GM12878 (cell line): Measurements from ENCODE around the gene TECR. TPM values are rescaled to one million over a fixed set of nuclear protein-coding genes. Genes with fewer than 3 reads are reported as not detected.

Experiments used
- ATAC-seq: fragments of 200-7000 bp; cut with Tn5 transposase; 3 replicates; pipeline ENCODE4 v1.9.1; 2020; ENCODE audit warnings: mild to moderate bottlenecking, moderate library complexity
- BruUV-seq: library from RNA; stranded (reverse); fragments of 400-500 nt; replicated peaks from 2 replicates; lab custom pipeline; 2021; lab: Mats Ljungman, UMichigan
- CTCF ChIA-PET: fragments of 300-600 bp; sonication (Branson Sonifier 250); formaldehyde crosslinking; extraction: SDS; loops from one replicate; lab custom pipeline; 2021; ENCODE audit warnings: inconsistent platforms; lab: Yijun Ruan, JAX
- POLR2A ChIA-PET: fragments of 350-600 bp; formaldehyde crosslinking; extraction: SDS; loops from one replicate; lab custom pipeline; 2021; ENCODE audit warnings: inconsistent platforms; lab: Charles Lee
- RAD21 ChIA-PET: fragments of 300-600 bp; sonication (Branson Sonifier 250); formaldehyde crosslinking; loops from one replicate; lab custom pipeline; 2023; ENCODE audit warnings: antibody characterized with exemption; ENCODE audit not compliant: unreplicated experiment; lab: Charles Lee
- SMC1A ChIA-PET: fragments of 300-600 bp; sonication (Branson Sonifier 250); formaldehyde crosslinking; loops from one replicate; lab custom pipeline; 2023; ENCODE audit not compliant: unreplicated experiment, uncharacterized antibody; lab: Charles Lee
- DNase-seq: peaks from one replicate; pipeline ENCODE4 v3.0.0-alpha.2; 2011; ENCODE audit warnings: low read depth, low spot score
- FAIRE-seq: peaks from 3 replicates; lab custom pipeline; 2011; peaks lifted over from hg19 to GRCh38; lab: Jason Lieb, UNC
- H2AFZ ChIP-seq: 2 replicates; pipeline ENCODE4 v1.6.0; 2011; ENCODE audit warnings: low read depth, low read length, control low read depth; ENCODE audit not compliant: control insufficient read depth
- H3K27ac ChIP-seq: 2 replicates; pipeline ENCODE4 v1.5.1; 2011; ENCODE audit warnings: control low read depth; ENCODE audit not compliant: control insufficient read depth, insufficient read depth
- H3K27me3 ChIP-seq, 2 experiments: replicated peaks in 1 of 2; 2 replicates each; pipeline versions ENCODE4 v1.6.0 to v1.6.1; 2011; ENCODE audit warnings: low read length in 1 of 2; ENCODE audit not compliant: control insufficient read depth in 2 of 2, insufficient read depth in 2 of 2
- H3K36me3 ChIP-seq, 2 experiments: 2 replicates each; pipeline ENCODE4 v1.5.1; 2011; ENCODE audit warnings: low read length in 1 of 2; ENCODE audit not compliant: control insufficient read depth in 2 of 2, insufficient read depth in 2 of 2
- H3K4me1 ChIP-seq: 2 replicates; pipeline ENCODE4 v1.6.1; 2011; ENCODE audit warnings: mild to moderate bottlenecking, low read length, moderate library complexity, mixed read lengths; ENCODE audit not compliant: control insufficient read depth, insufficient read depth
- H3K4me2 ChIP-seq: 2 replicates; pipeline ENCODE4 v1.6.0; 2011; ENCODE audit warnings: control low read depth; ENCODE audit not compliant: control insufficient read depth, insufficient read depth
- H3K4me3 ChIP-seq: fragments of 200-600 bp; sonication (generic); 2 replicates; pipeline ENCODE4 v1.5.1; 2016
- H3K79me2 ChIP-seq: 2 replicates; pipeline ENCODE4 v1.6.0; 2011; ENCODE audit warnings: low read length; ENCODE audit not compliant: control insufficient read depth, insufficient read depth
- H3K9ac ChIP-seq: 2 replicates; pipeline ENCODE4 v1.8.0; 2011; ENCODE audit warnings: low read length, control low read depth, mixed read lengths; ENCODE audit not compliant: control insufficient read depth, insufficient read depth
- H3K9me3 ChIP-seq: replicated peaks from 3 replicates; pipeline ENCODE4 v1.5.1; 2011; ENCODE audit warnings: mild to moderate bottlenecking, low read length; ENCODE audit not compliant: control insufficient read depth, insufficient read depth
- H4K20me1 ChIP-seq: 2 replicates; pipeline ENCODE4 v1.6.0; 2011; ENCODE audit not compliant: control insufficient read depth, insufficient read depth
- ATF7 ChIP-seq: fragments of 450-650 bp; IDR thresholded peaks from 2 replicates; pipeline ENCODE4 v1.6.1; 2016; ENCODE audit warnings: low read depth, mild to moderate bottlenecking
- ETV6 ChIP-seq, 2 experiments: fragments of 450-650 bp in 1 of 2; IDR thresholded peaks in 1 of 2; conservative IDR thresholded peaks in 1 of 2; 2 replicates each; pipeline ENCODE4 v1.6.1; 2014; ENCODE audit warnings: antibody characterized with exemption in 1 of 2, borderline replicate concordance in 1 of 2, low read depth in 1 of 2, mild to moderate bottlenecking in 1 of 2, moderate library complexity in 1 of 2
- HDAC6 ChIP-seq: fragments of 200-600 bp; sonication (generic); IDR thresholded peaks from one replicate; pipeline ENCODE4 v1.8.0; 2017; ENCODE audit warnings: antibody characterized with exemption; ENCODE audit not compliant: unreplicated experiment
- IRF4 ChIP-seq: IDR thresholded peaks from 2 replicates; pipeline ENCODE4 v1.6.1; 2011; ENCODE audit warnings: low read depth, low read length
- NR2C2 ChIP-seq: IDR thresholded peaks from 2 replicates; pipeline ENCODE4 v1.6.1; 2011; ENCODE audit warnings: borderline replicate concordance, low read depth; ENCODE audit not compliant: control insufficient read depth, insufficient read length
- YY1 ChIP-seq: IDR thresholded peaks from 2 replicates; pipeline ENCODE4 v1.6.1; 2011; ENCODE audit warnings: low read depth, mild to moderate bottlenecking, low read length
- ZNF384 ChIP-seq: IDR thresholded peaks from 2 replicates; pipeline ENCODE4 v1.6.1; 2012; ENCODE audit warnings: low read depth, mild to moderate bottlenecking, low read length, improper control_type of control experiment, borderline replicate concordance
- WGBS: methylation state at CpG from one replicate; pipeline ENCODE4 v1.1.6; 2016; ENCODE audit warnings: low lambda C conversion rate; ENCODE audit not compliant: insufficient replicate concordance, insufficient coverage; ENCODE audit errors: missing lambda C conversion rate; 5-methylcytosine and 5-hydroxymethylcytosine counted together
- in situ Hi-C: fragments of 300-500 bp; cut with MboI; formaldehyde crosslinking; loops from 9 replicates; pipeline ENCODE4 v1.14.3; 2018; ENCODE audit warnings: mixed read lengths
- intact Hi-C: fragments of 100-400 bp; cut with micrococcal nuclease; formaldehyde crosslinking; loops from one replicate; pipeline ENCODE4 v1.14.2; 2022; ENCODE audit not compliant: unreplicated experiment
- polyA plus RNA-seq, 11 experiments: library from polyadenylated mRNA; depleted of rRNA in 4 of 11; unstranded in 6 of 11; stranded (reverse) in 5 of 11; fragments of >200 nt; fragmentation: Nextera tagmentation in 4 of 11; fragmentation: Illumina TruSeq in 1 of 11; extraction: Ambion mirVana in 4 of 11; extraction: Trizol in 1 of 11; gene quantifications; 1 replicate in 1 of 11; 2 replicates in 10 of 11; pipeline versions ENCODE4 v1.2.1 to v1.2.3, GENCODE V29; 2011 to 2016; ENCODE audit warnings: inconsistent platforms in 2 of 11, missing spikeins in 2 of 11, low read depth in 1 of 11
- total RNA-seq, 4 experiments: library from RNA; depleted of rRNA in 3 of 4; stranded (reverse); fragments of >200 nt in 3 of 4; fragmentation: Illumina TruSeq in 1 of 4; extraction: Trizol in 1 of 4; gene quantifications; 2 replicates each; pipeline versions ENCODE4 v1.2.1 to v1.2.3, GENCODE V29; 2013 to 2021
- TF ChIP-seq, protein P1 (sequence below): fragments of 450-650 bp; IDR thresholded peaks from 2 replicates; pipeline ENCODE4 v1.6.1; 2017; ENCODE audit warnings: mild to moderate bottlenecking, moderate library complexity
- TF ChIP-seq, protein P2 (sequence below): fragments of 450-650 bp; formaldehyde crosslinking; IDR thresholded peaks from 2 replicates; pipeline ENCODE4 v1.4.0; 2020; ENCODE audit warnings: mild to moderate bottlenecking, moderate library complexity
- TF ChIP-seq, protein P3 (sequence below): fragments of 450-650 bp; IDR thresholded peaks from 2 replicates; pipeline ENCODE4 v1.6.1; 2017; ENCODE audit warnings: borderline replicate concordance

Gene TECR
- total and polyA plus RNA-seq, 10 of the 15 experiments (the other 5 are each of a cell fraction or from before 2014, with no cell fraction given): 9.6 to 157 (median 64.2) TPM

DNA sequence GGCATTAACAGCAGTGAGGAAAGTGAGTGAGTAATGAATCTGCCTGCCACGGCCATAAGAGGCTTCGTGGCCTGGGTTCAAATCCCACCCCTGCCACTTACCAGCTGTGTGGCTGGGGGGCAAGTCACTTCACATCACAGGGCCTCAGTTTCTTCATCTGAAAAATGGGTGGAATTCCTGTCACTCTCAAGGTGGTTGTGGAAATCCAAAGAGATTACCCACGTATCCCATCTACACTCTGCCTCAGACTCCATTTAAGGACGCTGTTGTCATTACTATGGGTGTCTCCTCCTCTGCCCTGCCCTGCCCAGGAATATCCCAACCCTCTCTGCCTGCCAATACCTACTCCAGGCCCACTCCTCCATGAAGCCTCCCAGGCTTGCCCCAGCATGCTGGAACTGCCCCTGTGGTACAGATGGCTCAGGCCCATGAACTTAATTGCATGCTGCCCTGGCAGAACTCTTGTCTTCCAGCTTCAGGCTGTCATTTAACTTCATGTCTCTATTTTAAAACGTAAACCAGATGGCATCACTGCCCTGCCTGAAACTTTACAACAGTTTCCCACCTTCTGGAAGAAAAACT lies 36.5 kb upstream of the TECR start:
- WGBS: 60% methylated on average over 5 of the region's 5 CpGs
- no peak for DNase-seq
- no peak for TF ChIP-seq ZNF384
- TF ChIP-seq, protein P1, sequence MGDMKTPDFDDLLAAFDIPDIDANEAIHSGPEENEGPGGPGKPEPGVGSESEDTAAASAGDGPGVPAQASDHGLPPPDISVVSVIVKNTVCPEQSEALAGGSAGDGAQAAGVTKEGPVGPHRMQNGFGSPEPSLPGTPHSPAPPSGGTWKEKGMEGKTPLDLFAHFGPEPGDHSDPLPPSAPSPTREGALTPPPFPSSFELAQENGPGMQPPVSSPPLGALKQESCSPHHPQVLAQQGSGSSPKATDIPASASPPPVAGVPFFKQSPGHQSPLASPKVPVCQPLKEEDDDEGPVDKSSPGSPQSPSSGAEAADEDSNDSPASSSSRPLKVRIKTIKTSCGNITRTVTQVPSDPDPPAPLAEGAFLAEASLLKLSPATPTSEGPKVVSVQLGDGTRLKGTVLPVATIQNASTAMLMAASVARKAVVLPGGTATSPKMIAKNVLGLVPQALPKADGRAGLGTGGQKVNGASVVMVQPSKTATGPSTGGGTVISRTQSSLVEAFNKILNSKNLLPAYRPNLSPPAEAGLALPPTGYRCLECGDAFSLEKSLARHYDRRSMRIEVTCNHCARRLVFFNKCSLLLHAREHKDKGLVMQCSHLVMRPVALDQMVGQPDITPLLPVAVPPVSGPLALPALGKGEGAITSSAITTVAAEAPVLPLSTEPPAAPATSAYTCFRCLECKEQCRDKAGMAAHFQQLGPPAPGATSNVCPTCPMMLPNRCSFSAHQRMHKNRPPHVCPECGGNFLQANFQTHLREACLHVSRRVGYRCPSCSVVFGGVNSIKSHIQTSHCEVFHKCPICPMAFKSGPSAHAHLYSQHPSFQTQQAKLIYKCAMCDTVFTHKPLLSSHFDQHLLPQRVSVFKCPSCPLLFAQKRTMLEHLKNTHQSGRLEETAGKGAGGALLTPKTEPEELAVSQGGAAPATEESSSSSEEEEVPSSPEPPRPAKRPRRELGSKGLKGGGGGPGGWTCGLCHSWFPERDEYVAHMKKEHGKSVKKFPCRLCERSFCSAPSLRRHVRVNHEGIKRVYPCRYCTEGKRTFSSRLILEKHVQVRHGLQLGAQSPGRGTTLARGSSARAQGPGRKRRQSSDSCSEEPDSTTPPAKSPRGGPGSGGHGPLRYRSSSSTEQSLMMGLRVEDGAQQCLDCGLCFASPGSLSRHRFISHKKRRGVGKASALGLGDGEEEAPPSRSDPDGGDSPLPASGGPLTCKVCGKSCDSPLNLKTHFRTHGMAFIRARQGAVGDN: no peak
- TF ChIP-seq, protein P2, sequence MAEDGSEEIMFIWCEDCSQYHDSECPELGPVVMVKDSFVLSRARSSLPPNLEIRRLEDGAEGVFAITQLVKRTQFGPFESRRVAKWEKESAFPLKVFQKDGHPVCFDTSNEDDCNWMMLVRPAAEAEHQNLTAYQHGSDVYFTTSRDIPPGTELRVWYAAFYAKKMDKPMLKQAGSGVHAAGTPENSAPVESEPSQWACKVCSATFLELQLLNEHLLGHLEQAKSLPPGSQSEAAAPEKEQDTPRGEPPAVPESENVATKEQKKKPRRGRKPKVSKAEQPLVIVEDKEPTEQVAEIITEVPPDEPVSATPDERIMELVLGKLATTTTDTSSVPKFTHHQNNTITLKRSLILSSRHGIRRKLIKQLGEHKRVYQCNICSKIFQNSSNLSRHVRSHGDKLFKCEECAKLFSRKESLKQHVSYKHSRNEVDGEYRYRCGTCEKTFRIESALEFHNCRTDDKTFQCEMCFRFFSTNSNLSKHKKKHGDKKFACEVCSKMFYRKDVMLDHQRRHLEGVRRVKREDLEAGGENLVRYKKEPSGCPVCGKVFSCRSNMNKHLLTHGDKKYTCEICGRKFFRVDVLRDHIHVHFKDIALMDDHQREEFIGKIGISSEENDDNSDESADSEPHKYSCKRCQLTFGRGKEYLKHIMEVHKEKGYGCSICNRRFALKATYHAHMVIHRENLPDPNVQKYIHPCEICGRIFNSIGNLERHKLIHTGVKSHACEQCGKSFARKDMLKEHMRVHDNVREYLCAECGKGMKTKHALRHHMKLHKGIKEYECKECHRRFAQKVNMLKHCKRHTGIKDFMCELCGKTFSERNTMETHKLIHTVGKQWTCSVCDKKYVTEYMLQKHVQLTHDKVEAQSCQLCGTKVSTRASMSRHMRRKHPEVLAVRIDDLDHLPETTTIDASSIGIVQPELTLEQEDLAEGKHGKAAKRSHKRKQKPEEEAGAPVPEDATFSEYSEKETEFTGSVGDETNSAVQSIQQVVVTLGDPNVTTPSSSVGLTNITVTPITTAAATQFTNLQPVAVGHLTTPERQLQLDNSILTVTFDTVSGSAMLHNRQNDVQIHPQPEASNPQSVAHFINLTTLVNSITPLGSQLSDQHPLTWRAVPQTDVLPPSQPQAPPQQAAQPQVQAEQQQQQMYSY (CRISPR knock-in tag): no peak
- TF ChIP-seq NR2C2: no peak
- no peak for TF ChIP-seq HDAC6
- TF ChIP-seq ETV6 (conservative IDR thresholded peaks at IDR 0.05 in 1 of 2, IDR thresholded peaks at IDR 0.05 in 1 of 2; ENCODE audit: borderline replicate concordance in 1 of 2, low read depth in 1 of 2): no peak
- TF ChIP-seq YY1: no peak
- no peak for TF ChIP-seq IRF4
- TF ChIP-seq, protein P3, sequence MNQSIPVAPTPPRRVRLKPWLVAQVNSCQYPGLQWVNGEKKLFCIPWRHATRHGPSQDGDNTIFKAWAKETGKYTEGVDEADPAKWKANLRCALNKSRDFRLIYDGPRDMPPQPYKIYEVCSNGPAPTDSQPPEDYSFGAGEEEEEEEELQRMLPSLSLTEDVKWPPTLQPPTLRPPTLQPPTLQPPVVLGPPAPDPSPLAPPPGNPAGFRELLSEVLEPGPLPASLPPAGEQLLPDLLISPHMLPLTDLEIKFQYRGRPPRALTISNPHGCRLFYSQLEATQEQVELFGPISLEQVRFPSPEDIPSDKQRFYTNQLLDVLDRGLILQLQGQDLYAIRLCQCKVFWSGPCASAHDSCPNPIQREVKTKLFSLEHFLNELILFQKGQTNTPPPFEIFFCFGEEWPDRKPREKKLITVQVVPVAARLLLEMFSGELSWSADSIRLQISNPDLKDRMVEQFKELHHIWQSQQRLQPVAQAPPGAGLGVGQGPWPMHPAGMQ: no peak
- TF ChIP-seq ATF7: no peak
- ChIA-PET CTCF (interaction anchor here (0.6 to 1.2 kb wide), 2 partner anchors 12 to 33 kb away, joined by 3 to 4 read pairs; no protein-coding TSS in a partner anchor), POLR2A (no interaction called here), RAD21 (no interaction called here), SMC1A (no interaction called here)
- intact Hi-C loops (no loop called here), in situ Hi-C loops (no loop called here)
- Histone ChIP-seq H3K27me3 (no peaks in the 10 kb centered on the region), H3K4me1 (peaks cover 2% of the 10 kb centered on the region; the same call in 1 of the 2 replicates), H3K4me3 (no peak overlapping the region), H3K27ac (no peak overlapping the region), H3K4me2 (no peak overlapping the region), H2AFZ (no peak overlapping the region), H3K36me3 (no peaks in the 10 kb centered on the region; a peak in 1 of 4 replicates), H4K20me1 (no peaks in the 10 kb centered on the region), H3K79me2 (no peaks in the 10 kb centered on the region), H3K9ac (no peak overlapping the region), H3K9me3 (no peaks in the 10 kb centered on the region)
- FAIRE-seq: no peak
- no peak for ATAC-seq
- BruUV-seq: no TSS peak
